Neural cell (in vitro differentiated cells): ENCODE results near the gene ADPRHL1.

ENCODE experiments used
- EZH2 ChIP-seq: fragments of 200-600, 300-800 bp; shearing (Covaris generic), sonication (generic); IDR thresholded peaks from 2 replicates; pipeline ENCODE4 v1.6.1; 2014; ENCODE audit warnings: antibody characterized with exemption, low read length, borderline replicate concordance, mild to moderate bottlenecking; ENCODE audit not compliant: insufficient read depth, poor library complexity, severe bottlenecking
- TAF1 ChIP-seq: IDR thresholded peaks from 2 replicates; pipeline ENCODE4 v1.6.1; 2012; ENCODE audit warnings: low read depth
- TF ChIP-seq, protein P1 (sequence below): fragments of 450-650 bp; IDR thresholded peaks from 2 replicates; pipeline ENCODE4 v1.5.1; 2014; ENCODE audit warnings: antibody characterized with exemption, mild to moderate bottlenecking, moderate library complexity; ENCODE audit not compliant: poor library complexity, severe bottlenecking

DNA sequence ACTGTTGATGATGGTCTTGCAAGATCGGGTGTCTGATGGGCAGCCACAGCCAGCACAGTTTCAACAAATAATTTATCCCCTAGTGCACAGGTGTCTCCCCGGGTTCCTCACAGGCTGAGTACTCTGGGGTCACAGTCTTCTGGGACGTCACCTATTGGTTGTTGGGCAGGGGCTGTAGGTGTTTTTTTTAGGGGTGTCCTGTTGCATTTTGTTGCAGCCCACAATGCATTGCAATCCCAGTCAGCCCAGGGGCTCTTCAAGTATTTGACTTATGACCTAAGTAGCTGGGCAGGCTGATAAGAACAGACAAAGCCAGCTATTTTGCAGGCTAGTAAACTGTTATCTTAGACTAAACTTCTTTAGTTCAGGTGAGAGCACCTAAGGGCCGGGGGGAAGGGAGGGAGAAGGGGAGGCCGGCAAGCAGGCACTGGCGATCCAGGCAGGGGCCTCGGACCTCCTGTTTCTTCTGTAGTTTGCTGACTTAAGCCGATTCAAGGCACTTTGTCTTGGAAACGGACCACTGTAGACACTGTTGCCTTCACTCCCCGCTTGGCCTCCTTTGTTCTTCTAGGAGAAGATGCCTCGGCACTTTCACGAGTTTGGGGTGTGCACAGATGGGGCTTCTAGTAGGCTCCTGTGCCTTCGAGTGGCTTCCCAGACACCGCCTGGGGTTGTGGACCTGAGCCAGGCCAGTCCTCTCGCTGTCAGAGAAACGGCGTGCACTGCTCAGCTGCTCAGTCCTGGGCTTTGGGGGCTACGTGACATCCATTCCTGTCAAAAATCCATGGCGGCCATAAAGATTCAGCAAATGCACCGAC, 55.5 kb downstream of the ADPRHL1 start:
- TF ChIP-seq, protein P1, sequence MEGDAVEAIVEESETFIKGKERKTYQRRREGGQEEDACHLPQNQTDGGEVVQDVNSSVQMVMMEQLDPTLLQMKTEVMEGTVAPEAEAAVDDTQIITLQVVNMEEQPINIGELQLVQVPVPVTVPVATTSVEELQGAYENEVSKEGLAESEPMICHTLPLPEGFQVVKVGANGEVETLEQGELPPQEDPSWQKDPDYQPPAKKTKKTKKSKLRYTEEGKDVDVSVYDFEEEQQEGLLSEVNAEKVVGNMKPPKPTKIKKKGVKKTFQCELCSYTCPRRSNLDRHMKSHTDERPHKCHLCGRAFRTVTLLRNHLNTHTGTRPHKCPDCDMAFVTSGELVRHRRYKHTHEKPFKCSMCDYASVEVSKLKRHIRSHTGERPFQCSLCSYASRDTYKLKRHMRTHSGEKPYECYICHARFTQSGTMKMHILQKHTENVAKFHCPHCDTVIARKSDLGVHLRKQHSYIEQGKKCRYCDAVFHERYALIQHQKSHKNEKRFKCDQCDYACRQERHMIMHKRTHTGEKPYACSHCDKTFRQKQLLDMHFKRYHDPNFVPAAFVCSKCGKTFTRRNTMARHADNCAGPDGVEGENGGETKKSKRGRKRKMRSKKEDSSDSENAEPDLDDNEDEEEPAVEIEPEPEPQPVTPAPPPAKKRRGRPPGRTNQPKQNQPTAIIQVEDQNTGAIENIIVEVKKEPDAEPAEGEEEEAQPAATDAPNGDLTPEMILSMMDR: no peak
- TF ChIP-seq EZH2: no peak
- TF ChIP-seq TAF1: no peak
